ENCODE data around the gene FANCC.

Gene FANCC

GRCh38 chr9:95139126-95139525 lies 178.4 kb downstream of the FANCC start:
- Histone ChIP-seq H3K27ac (no peak overlapping the region), H3K27me3 (ENCODE audit: insufficient read depth, low read depth, severe bottlenecking) (no peaks in the 10 kb centered on the region), H3K4me3 (ENCODE audit: low read depth, low read length) (no peak overlapping the region), H3K9me3 (ENCODE audit: severe bottlenecking) (no peaks in the 10 kb centered on the region), H3K36me3 (peaks cover 3% of the 10 kb centered on the region)
- DNase-seq: no peak
- TF ChIP-seq CTCF (IDR thresholded peaks at IDR 0.05; ENCODE audit: low read depth, low read length): no peak

- Histone ChIP-seq H3K36me3 (peaks cover 3% of the 10 kb centered on the region), H3K27me3 (ENCODE audit: insufficient read depth, low read depth, severe bottlenecking) (no peaks in the 10 kb centered on the region), H3K4me3 (ENCODE audit: low read depth, low read length) (no peak overlapping the region), H3K27ac (no peak overlapping the region), H3K9me3 (ENCODE audit: severe bottlenecking) (no peaks in the 10 kb centered on the region)
- no peak for TF ChIP-seq CTCF (IDR thresholded peaks at IDR 0.05; ENCODE audit: low read depth, low read length)
- no peak for DNase-seq
These were observed 179.0 kb downstream of the FANCC start for GRCh38 chr9:95138474-95138873.

- Histone ChIP-seq H3K9me3 (ENCODE audit: severe bottlenecking) (no peaks in the 10 kb centered on the region), H3K27me3 (ENCODE audit: insufficient read depth, low read depth, severe bottlenecking) (no peaks in the 10 kb centered on the region), H3K27ac (no peak overlapping the region), H3K4me3 (ENCODE audit: low read depth, low read length) (no peak overlapping the region), H3K36me3 (peaks cover 3% of the 10 kb centered on the region)
- no peak for TF ChIP-seq CTCF (IDR thresholded peaks at IDR 0.05; ENCODE audit: low read depth, low read length)
- DNase-seq: no peak
These were observed 179.8 kb downstream of the FANCC start for GRCh38 chr9:95137587-95138145.

GRCh38 chr9:95135756-95136155 lies 181.8 kb downstream of the FANCC start:
- Histone ChIP-seq H3K27me3 (ENCODE audit: insufficient read depth, low read depth, severe bottlenecking) (no peaks in the 10 kb centered on the region), H3K27ac (no peak overlapping the region), H3K9me3 (ENCODE audit: severe bottlenecking) (no peaks in the 10 kb centered on the region), H3K4me3 (ENCODE audit: low read depth, low read length) (no peak overlapping the region), H3K36me3 (peaks cover 3% of the 10 kb centered on the region)
- no peak for TF ChIP-seq CTCF (IDR thresholded peaks at IDR 0.05; ENCODE audit: low read depth, low read length)
- DNase-seq: no peak

- TF ChIP-seq CTCF (IDR thresholded peaks at IDR 0.05; ENCODE audit: low read depth, low read length): no peak
- Histone ChIP-seq H3K27ac (no peak overlapping the region), H3K36me3 (peaks cover 3% of the 10 kb centered on the region), H3K27me3 (ENCODE audit: insufficient read depth, low read depth, severe bottlenecking) (no peaks in the 10 kb centered on the region), H3K4me3 (ENCODE audit: low read depth, low read length) (no peak overlapping the region), H3K9me3 (ENCODE audit: severe bottlenecking) (no peaks in the 10 kb centered on the region)
- DNase-seq: no peak
These were observed 183.0 kb downstream of the FANCC start for GRCh38 chr9:95134457-95134881.

- DNase-seq: no peak
- no peak for TF ChIP-seq CTCF (IDR thresholded peaks at IDR 0.05; ENCODE audit: low read depth, low read length)
- H3K36me3 ChIP-seq: peaks cover 3% of the 10 kb centered on the region
- H3K27me3 ChIP-seq (ENCODE audit: insufficient read depth, low read depth, severe bottlenecking): no peaks in the 10 kb centered on the region
- no peak overlapping the region for H3K4me3 ChIP-seq (ENCODE audit: low read depth, low read length)
- H3K27ac ChIP-seq: peak overlapping the region; percentile 48
- H3K9me3 ChIP-seq (ENCODE audit: severe bottlenecking): no peaks in the 10 kb centered on the region
These were observed 184.2 kb downstream of the FANCC start for GRCh38 chr9:95133325-95133705.

Measured in WERI-Rb-1 (cell line).